Measurements from ENCODE around the gene CEACAM3.

GRCh38 chr19:41813911-41814310 is 17.5 kb downstream of the CEACAM3 start:
- TF ChIP-seq CTCF (IDR thresholded peaks at IDR 0.05; ENCODE audit: low read length) = no peak
- no peak for TF ChIP-seq EZH2 (optimal IDR thresholded peaks at IDR 0.05; ENCODE audit: low read depth, low read length)
- TF ChIP-seq EZH2phosphoT487 (IDR thresholded peaks at IDR 0.05; ENCODE audit: low read length) = no peak

Measured in MM.1S (cell line).